ENCODE results near the gene ISCU. TPM values are rescaled to one million over a fixed set of nuclear protein-coding genes. Genes with fewer than 3 reads are reported as not detected.
A peak's percentile ranks its signal among the peaks of the same experiment; 100 is the strongest.

The ISCU gene
- total and polyA plus RNA-seq, 9 of the 15 experiments (the other 6 are each of a cell fraction or from before 2014, with no cell fraction given), result 15.9 to 92.5 (median 77.3) TPM

GRCh38 chr12:108560752-108561719 lies 1.4 kb upstream of the ISCU start, which contains the start of gene SART3 (continued):
- TF ChIP-seq ZNF318 (IDR thresholded peaks at IDR 0.05; ENCODE audit: borderline replicate concordance in 1 of 2, low read depth in 1 of 2) (no peak), SIX5 (IDR thresholded peaks at IDR 0.05; ENCODE audit: borderline replicate concordance in 1 of 2, insufficient read depth in 1 of 2, low read depth in 1 of 2, low read length in 2 of 2) (peak; percentile 55 to 65; a peak in 3 of 4 replicates), THRA (IDR thresholded peaks at IDR 0.05) (no peak), SMARCC2 (IDR thresholded peaks at IDR 0.05; ENCODE audit: low read depth) (no peak), STAT5B (CRISPR knock-in tag; IDR thresholded peaks at IDR 0.05) (no peak), POLR3G (IDR thresholded peaks at IDR 0.05; ENCODE audit: extremely low read depth, insufficient read length, insufficient replicate concordance) (no peak), CSDE1 (IDR thresholded peaks at IDR 0.05) (peak in 1 of 2 experiments; percentile 88; a peak in 1 of 4 replicates), OTX1 (CRISPR knock-in tag; IDR thresholded peaks at IDR 0.05) (no peak), RBM34 (IDR thresholded peaks at IDR 0.05; ENCODE audit: borderline replicate concordance, insufficient read depth, low read length) (no peak), ZNF644 (tag; IDR thresholded peaks at IDR 0.05; ENCODE audit: low read depth) (peak; percentile 84; the same call in 1 of the 2 replicates), TAL1 (IDR thresholded peaks at IDR 0.05) (0 out of 2 replicates have a peak, but pooled peaks have one; percentile 23), ZBTB12 (CRISPR knock-in tag; IDR thresholded peaks at IDR 0.05) (peak; percentile 49; the same call in 1 of the 2 replicates), USF2 (CRISPR knock-in tag; IDR thresholded peaks at IDR 0.05) (no peak)
